IPS-18c (cell line): ENCODE results near the gene CUL3.
"Not testable (repeated sequence)": the region's sequence is repeated elsewhere in the genome, so short reads cannot be mapped to it uniquely, and the experiment has no call there.

ENCODE experiments used
- H3K4me3 ChIP-seq: 2 replicates; pipeline ENCODE4 v1.7.0; 2013; ENCODE audit warnings: low read depth, mild to moderate bottlenecking, low read length, moderate library complexity; ENCODE audit not compliant: insufficient read depth
- H3K9me3 ChIP-seq: one replicate; pipeline ENCODE4 v1.6.1; 2013; ENCODE audit warnings: mild to moderate bottlenecking, low read length, moderate library complexity; ENCODE audit not compliant: control insufficient read depth, insufficient read depth

The CUL3 gene

DNA sequence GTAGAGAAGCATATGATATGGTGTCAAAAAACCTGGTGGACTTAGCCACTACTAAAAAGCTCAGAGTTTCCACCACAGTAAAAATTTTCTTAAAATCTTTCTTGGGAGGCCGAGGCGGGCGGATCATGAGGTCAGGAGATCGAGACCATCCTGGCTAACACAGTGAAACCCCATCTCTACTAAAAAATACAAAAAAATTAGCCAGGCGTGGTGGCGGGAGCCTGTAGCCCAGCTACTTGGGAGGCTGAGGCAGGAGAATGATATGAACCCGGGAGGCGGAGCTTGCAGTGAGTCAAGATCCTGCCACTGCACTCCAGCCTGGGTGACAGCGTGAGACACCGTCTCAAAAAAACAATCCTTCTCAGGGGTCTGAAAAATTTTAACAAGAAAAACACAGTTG is 62.7 kb downstream of the CUL3 start:
- not testable (repeated sequence) for H3K4me3 ChIP-seq, H3K9me3 ChIP-seq

- no peak overlapping the region for H3K4me3 ChIP-seq
These were observed 65.1 kb downstream of the CUL3 start for GRCh38 chr2:224520064-224520463.

DNA sequence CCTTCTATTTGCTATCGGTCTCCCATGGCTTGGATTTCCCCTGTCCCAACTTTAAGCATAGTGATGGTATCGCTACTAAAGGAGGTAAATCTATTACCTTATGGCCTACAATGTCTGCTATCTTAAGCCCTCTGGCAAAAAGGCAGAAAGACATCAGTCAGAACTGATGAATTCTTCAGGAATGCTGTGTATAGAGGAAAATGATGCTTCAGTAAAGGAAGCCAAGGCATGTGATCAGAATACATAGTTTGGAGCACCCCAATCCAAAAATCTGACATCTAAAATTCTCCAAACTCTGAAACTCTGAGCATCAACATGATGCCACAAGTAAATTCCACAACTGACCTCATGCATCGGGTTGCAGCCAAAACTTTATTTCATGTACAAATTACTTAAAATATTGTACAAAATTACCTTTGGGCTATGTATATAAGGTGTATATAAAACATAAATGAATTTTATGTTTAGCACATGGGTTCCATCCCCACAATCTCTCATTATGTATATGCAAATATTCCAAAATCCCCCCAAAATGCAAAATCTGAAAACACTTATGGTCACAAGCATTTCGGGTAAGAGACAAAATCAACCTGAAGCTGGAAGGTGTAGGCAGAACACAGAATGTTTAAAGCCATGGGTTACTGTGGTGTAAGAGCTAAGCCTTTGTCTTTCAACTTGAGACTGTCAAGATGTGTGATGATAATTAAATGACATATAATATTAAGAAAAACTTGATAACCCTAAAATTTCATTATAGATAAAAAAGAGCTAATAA is 66.2 kb downstream of the CUL3 start:
- Histone ChIP-seq H3K9me3 (no peaks in the 10 kb centered on the region), H3K4me3 (no peak overlapping the region)

More at GRCh38 chr2:224520064-224520463, 65.1 kb downstream of the CUL3 start:
- H3K9me3 ChIP-seq: no peaks in the 10 kb centered on the region

DNA sequence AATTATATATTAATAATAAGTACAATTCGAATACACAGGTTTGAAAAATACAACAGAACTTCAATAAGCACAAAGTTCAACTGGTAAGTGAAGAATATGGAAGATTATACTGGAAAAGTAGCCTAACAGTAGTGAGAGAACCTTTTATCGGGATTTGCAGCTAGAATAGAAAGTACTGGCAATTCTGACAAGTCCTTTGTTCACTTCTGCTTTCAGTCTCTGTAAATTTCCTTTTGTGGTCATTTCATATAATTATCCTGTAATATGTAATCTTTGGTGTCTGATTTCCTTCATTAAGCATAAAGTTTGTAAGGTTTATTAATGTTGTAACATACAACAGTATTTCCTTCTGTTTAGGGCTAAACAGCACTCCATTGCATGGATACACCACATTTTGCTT is 67.2 kb downstream of the CUL3 start:
- H3K9me3 ChIP-seq: no peaks in the 10 kb centered on the region
- H3K4me3 ChIP-seq: no peak overlapping the region

- H3K9me3 ChIP-seq, H3K4me3 ChIP-seq: not testable (repeated sequence)
These were observed 68.8 kb downstream of the CUL3 start for GRCh38 chr2:224516393-224516792.

DNA sequence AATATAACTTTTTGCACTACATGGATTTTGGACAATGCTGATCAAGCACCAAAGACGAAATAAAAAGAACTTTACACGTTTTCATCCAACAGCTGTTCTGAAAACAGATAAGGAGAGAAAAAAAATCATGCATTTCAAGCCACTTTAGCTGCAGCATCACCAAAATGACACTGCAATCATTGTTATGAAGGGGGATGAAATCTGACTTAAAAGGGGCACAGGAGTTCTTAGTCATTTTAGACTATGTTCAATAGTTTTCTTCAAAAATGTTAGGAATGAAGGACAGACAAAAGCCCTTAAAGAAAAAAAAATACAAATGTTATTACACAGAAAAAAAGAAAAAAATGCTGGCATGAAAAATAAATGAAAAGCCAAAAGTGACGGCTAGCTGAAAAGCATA is 71.2 kb downstream of the CUL3 start:
- Histone ChIP-seq H3K9me3 (no peaks in the 10 kb centered on the region), H3K4me3 (no peak overlapping the region)

DNA sequence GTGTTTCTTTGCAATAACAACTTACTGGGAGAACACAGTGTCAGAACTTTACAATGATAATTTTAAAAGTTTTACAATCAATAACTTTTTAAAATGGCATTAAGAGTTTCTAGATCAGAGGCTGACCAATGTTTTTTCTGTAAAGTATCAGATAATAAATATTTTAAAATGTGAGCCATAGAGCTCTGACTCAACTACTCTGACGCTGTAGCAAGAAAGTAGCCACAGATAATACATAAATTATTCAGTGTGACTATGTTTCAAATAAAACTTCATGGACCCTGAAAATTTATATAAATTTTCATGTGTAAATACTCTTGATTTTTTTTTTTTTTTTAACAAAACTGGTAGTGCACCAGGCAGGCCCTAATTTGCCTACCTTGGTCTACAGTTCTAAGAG is 77.4 kb downstream of the CUL3 start:
- Histone ChIP-seq H3K4me3 (no peak overlapping the region), H3K9me3 (no peaks in the 10 kb centered on the region)

GRCh38 chr2:224506494-224506893 is 78.7 kb downstream of the CUL3 start:
- no peaks in the 10 kb centered on the region for H3K9me3 ChIP-seq

DNA sequence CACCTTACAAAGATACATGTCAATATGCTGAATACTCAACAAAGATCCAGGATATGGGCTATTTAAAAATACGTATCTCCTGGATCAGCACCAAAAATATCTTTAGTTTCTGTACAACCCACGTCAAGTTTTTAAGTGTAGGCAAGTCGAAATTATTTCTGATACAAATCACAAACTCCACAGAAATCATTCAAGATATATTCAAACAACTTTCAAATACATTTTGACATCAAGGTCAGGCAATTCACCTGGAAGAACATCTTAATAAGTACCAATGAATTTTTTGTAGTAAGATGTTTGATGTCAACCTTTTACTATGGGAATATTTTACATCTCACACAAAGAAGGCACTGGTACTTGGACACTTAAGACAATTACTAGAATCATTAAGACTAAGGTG is 86.2 kb downstream of the CUL3 start:
- Histone ChIP-seq H3K9me3 (no peaks in the 10 kb centered on the region), H3K4me3 (no peak overlapping the region)

More at GRCh38 chr2:224506494-224506893, 78.7 kb downstream of the CUL3 start:
- no peak overlapping the region for H3K4me3 ChIP-seq

DNA sequence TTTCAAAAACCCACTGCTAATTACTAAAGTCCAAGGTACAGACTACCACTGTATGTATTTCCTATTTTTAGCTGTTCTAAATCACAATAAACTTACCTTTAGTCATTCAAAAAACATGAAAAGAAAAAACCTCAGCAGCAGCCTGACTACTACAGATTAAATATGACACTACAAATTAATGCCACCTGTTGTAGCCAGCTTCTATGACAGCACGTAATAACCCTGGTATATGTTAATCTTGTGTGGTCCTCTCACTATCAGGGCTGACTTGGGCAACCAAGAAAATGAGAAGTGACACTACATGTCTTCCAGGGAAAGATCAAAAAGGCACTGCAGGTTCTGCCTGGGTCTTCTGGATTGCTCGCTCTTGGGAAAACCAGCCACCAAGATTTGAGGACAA is 92.6 kb downstream of the CUL3 start:
- Histone ChIP-seq H3K9me3 (no peaks in the 10 kb centered on the region), H3K4me3 (no peak overlapping the region)

- not testable (repeated sequence) for H3K4me3 ChIP-seq, H3K9me3 ChIP-seq
These were observed 97.2 kb downstream of the CUL3 start for GRCh38 chr2:224487940-224488339.

DNA sequence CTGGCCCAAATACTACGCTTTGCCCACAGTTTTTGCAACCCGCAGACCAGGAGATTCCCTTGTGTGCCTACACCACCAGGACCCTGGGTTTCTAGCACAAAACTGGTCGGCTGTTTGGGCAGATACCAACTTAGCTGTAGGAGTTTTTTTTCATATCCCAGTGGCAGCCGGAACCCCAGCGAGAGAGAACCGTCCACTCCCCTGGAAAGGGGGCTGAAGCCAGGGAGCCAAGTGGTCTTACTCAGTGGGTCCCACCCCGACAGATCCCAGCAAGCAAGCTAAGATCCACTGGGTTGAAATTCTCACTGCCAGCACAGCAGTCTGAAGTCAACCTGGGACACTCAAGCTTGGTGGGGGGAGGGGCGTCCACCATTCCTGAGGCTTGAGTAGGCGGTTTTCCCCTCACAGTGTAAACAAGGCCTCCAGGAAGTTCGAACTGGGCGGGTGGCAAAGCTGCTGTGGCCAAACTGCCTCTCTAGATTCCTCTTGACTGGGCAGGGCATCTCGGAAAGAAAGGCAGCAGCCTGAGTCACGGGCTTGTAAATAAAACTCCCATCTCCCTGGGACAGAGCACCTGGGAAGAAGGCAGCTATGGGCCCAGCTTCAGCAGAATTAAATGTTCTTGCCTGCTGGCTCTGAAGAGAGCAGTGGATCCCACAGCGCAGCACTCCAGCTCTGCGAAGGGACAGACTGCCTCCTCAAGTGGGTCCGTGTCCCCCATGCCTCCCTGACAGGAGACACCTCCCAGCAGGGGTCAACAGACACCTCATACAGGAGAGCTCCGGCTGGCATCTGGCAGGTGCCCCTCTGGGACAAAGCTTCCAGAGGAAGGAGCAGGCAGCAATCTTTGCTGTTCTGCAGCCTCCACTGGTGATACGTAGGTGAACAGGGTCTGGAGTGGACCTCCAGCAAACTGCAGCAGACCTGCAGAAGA is 99.8 kb downstream of the CUL3 start:
- not testable (repeated sequence) for H3K4me3 ChIP-seq, H3K9me3 ChIP-seq

DNA sequence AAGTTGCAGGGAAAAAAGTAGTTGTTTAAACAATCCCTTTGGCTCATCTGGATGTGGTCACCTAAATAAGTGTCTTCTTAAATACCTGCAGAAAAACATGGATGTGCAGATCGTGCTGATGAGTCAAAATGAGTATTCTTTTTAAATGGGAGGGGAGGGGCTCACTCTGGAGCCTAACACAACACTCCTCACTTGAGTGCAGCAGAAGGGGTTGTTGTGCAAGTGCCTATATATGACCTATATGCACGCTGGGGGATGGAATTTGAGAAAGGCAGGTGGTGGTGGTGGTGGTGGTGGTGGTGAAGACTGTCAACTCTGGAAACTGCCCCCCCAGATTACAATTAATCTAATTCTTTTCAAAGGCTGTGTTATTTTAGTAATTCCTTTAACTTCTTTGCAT is 105.3 kb downstream of the CUL3 start:
- no peaks in the 10 kb centered on the region for H3K9me3 ChIP-seq
- H3K4me3 ChIP-seq: no peak overlapping the region

- no peak overlapping the region for H3K4me3 ChIP-seq
- no peaks in the 10 kb centered on the region for H3K9me3 ChIP-seq
These were observed 112.3 kb downstream of the CUL3 start for GRCh38 chr2:224472827-224473226.

- H3K9me3 ChIP-seq: no peaks in the 10 kb centered on the region
- no peak overlapping the region for H3K4me3 ChIP-seq
These were observed 113.0 kb downstream of the CUL3 start for GRCh38 chr2:224472137-224472536.

GRCh38 chr2:224469374-224469964 is 115.7 kb downstream of the CUL3 start:
- Histone ChIP-seq H3K9me3 (no peaks in the 10 kb centered on the region), H3K4me3 (no peak overlapping the region)

GRCh38 chr2:224466304-224466895 is 118.8 kb downstream of the CUL3 start:
- Histone ChIP-seq H3K9me3 (peaks cover 4% of the 10 kb centered on the region), H3K4me3 (no peak overlapping the region)
